Activated naive CD4-positive, alpha-beta T cell treated with anti-CD3 and anti-CD28 coated beads, Interleukin-2, amount 50 U/mL, for 16 hours (primary cell): ENCODE data around the gene CT47A7.
"Not testable (repeated sequence)": the region's sequence is repeated elsewhere in the genome, so short reads cannot be mapped to it uniquely, and the experiment has no call there.

ENCODE experiments used
- DNase-seq: peaks from one replicate; pipeline ENCODE4 v3.0.0-alpha.2; 2020

CT47A7 gene

DNA sequence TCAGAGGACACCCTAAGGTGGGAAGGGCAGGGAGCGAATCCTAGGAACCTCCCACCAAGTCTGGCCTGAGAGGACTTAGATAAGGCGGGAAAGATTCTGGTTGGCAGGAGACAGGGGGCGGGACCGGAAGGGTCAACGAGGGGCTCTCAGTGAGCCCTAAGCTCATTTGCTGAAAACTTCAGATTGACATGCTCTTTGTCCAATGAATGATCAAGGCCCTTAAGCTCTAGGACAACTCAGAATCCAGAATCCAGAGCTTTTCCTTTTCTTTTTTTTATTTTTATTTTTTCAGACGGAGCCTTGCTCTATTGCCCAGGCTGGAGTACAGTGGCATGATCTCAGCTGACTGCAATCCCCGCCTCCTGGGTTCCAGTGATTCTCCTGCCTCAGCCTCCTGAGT is at the start of gene CT47A7:
CT47A7 (minus strand) TSS at position 101 of the 400 bp plus-strand sequence. CDS start 255 bp downstream, outside the sequence.
- DNase-seq: not testable (repeated sequence)

DNA sequence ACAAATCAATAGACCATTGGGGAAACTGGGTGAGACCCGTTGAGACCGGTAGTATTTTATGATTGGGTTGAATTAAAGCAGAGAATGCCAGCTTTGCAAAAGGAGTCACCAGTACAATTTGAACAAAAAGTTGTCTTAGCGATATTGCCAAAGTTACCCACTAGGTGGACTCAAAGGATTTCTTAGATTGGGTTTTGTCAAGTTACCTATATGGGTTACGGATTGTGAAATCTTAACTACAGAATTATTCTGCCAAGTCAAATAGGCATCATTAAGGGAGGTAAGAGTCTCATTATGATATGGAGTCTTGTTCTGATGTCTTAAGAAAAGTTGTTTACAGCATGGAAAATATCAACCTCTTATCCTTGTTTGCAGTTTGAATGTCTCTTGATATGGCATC is 44.2 kb upstream of the CT47A7 start:
- no peak for DNase-seq

DNA sequence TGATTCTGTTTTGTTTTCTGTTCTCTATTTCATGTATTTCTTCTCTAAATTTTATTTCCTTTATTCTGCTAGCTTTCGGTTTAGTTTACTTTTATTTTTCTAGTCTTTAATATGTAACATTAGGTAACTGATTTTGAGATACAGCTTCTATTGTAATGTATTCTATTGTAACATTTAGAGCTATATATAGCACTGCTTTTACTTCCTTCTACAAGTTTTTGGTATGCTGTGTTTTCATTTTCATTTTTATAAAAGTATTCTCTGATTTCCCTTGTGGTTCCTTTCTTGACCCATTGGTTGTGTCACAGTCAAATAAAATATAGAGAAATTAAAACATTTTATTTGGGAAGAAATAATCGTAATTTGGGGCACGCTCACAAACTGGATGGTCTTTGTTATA is 43.0 kb upstream of the CT47A7 start:
- no peak for DNase-seq

DNA sequence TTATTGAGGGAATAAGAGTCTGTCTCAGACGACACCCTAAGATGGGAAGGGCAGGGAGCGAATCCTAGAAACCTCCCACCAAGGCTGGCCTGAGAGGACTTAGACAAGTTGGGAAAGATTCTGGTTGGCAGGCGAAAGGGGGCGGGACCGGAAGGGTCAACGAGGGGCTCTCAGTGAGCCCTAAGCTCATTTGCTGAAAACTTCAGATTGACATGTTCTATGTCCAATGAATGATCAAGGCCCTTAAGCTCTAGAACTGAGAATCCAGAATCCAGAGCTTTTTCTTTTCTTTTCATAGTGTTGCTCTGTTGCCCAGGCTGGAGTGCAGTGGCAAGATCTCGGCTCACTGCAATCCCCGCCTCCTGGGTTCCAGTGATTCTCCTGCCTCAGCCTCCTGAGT is 29.3 kb upstream of the CT47A7 start, which contains the start of gene CT47A1:
CT47A1 (minus strand) TSS at position 101 of the 400 bp plus-strand sequence. CDS start 231 bp downstream, outside the sequence.
- DNase-seq: not testable (repeated sequence)
